HG03039 (cell line): ENCODE measurements around the gene PNN.
"Not testable (repeated sequence)": the region's sequence is repeated elsewhere in the genome, so short reads cannot be mapped to it uniquely, and the experiment has no call there.

ENCODE experiments used
- ATAC-seq: cut with Tn5 transposase; IDR thresholded peaks from one replicate; pipeline ENCODE4 v1.9.1; 2021; ENCODE audit warnings: mild to moderate bottlenecking, moderate library complexity; ENCODE audit not compliant: unreplicated experiment

PNN gene

DNA sequence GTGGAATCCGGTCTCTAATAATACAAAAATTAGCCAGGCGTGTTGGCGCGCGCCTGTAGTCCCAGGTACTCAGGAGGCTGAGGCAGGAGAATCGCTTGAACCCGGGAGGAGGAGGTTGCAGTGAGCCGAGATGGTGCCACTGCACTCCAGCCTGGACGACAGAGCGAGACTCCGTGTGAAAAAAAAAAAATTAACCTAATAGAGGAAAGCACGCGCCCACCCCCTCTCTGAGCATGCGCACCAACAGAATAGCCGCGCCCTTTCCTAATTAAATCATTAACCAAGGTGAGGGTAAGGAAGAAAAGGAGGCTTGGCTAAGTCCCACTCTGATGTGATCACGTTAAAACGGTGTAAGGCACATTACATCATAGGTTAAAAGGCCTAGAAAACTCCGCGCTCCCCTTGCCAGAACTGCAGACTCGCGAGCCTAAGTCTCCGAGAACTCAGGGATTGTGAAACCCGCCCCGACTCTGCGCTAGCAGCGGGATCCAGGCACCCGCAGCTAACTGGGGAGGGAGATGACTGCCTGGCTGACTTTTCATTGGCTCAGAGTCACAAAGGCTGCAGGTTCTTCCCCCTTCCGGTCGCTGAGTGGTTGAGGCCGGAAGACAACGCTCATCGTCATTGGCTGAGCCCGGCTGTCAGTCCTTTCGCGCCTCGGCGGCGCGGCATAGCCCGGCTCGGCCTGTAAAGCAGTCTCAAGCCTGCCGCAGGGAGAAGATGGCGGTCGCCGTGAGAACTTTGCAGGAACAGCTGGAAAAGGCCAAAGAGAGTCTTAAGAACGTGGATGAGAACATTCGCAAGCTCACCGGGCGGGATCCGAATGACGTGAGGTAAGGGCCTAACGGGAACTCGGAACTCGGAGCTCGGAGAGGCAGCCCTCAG lies at the start of gene PNN:
TSS of gene PNN (plus strand) at position 695 of the 885 bp plus-strand sequence. CDS start at position 721, 26 bp downstream.
- peak; percentile 93 for ATAC-seq

DNA sequence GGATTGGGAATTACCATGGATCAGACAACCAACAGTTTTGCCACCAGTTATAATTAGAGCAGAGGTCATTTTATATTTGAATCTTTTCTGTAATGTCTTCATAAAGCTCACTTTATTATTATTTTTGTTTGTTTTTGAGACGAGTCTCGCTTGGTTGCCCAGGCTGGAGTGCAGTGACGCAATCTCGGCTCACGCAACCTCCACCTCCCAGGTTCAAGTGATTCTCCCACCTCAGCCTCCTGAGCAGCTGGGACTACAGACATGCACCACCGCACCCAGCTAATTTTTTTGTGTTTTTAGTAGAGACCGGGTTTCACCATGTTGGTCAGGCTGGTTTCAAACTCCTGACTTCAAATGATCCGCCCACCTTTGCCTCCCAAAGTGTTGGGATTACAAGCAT lies 37.2 kb upstream of the PNN start:
- not testable (repeated sequence) for ATAC-seq

GRCh38 chr14:39138440-39138839 lies 36.6 kb upstream of the PNN start:
- ATAC-seq: no peak

- no peak for ATAC-seq
Measured at GRCh38 chr14:39140170-39140569, 34.9 kb upstream of the PNN start.

DNA sequence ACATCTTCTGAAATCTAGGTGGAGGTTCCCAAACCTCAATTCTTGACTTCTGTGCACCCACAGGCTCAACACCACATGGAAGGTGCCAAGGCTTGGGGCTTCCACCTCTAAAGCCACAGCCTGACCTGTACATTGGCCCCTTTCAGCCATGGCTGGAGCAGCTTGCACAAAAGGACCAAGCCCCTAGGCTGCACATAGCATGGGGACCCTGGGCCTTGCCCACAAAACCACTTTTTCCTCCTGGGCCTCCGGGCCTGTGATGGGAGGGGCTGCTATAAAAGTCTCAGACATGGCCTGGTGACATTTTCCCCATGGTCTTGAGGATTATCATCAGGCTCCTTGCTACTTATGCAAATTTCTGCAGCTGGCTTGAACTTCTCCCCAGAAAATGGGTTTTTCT lies 33.4 kb upstream of the PNN start:
- ATAC-seq: not testable (repeated sequence)

DNA sequence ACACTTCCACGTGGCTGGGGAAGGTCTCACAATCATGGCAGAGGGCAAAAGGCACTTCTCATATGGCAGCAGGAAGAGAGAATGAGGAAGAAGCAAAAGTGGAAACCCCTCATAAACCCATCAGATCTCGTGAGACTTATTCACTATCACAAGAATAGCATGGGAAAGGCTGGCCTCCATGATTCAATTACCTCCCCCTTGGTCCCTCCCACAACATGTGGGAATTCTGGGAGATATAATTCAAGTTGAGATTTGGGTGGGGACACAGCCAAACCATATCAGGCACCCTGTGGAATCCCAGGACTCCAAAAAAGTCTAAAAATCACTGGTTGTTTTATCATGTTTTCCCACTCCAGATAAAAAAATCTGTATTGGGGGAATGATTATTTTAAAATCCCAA lies 31.8 kb upstream of the PNN start:
- ATAC-seq: not testable (repeated sequence)

- no peak for ATAC-seq
Measured at GRCh38 chr14:39145266-39145966, 29.6 kb upstream of the PNN start.

DNA sequence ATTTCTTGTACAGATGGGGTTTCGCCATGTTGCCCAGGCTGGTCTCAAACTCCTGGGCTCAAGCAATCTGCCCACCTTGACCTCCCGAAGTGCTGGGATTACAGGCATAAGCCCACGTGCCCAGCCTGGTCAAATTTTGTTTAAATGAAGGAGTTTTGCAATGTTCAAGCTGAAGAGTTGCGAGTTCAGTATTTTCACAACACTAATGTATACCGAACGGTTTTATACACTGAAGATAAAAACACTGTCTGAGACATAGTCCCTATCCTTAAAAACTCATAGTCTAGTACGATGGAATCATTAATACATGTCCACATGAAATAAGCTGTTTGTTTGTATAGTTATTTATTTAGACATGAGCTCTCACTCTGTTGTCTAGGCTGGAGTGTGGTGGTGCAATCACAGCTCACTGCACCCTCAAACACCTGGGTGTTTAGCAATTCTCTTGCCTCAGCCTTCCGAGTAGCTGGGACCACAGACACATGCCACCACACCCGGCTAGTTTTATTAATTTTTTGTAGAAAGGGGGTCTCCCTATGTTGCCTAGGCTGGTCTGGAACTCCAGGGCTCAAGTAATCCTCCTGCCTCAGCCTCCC lies 20.4 kb upstream of the PNN start:
- no peak for ATAC-seq

DNA sequence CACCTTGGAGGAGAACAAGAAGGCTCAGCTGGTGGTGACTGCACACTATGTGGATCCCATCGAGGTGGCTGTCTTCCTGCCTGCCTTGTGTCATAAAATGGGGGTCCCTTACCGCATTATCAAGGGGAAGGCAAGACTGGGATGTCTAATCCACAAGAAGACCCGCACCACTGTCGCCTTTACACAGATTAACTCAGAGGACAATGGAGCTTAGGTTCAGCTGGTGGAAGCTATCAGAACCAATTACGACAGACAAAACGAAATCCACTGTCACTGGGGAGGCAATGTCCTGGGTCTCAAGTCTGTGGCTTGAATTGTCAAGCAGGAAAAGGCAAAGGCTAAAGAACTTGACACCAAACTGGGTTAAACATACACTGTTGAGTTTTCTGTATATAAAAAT lies 17.6 kb upstream of the PNN start:
- ATAC-seq: no peak

DNA sequence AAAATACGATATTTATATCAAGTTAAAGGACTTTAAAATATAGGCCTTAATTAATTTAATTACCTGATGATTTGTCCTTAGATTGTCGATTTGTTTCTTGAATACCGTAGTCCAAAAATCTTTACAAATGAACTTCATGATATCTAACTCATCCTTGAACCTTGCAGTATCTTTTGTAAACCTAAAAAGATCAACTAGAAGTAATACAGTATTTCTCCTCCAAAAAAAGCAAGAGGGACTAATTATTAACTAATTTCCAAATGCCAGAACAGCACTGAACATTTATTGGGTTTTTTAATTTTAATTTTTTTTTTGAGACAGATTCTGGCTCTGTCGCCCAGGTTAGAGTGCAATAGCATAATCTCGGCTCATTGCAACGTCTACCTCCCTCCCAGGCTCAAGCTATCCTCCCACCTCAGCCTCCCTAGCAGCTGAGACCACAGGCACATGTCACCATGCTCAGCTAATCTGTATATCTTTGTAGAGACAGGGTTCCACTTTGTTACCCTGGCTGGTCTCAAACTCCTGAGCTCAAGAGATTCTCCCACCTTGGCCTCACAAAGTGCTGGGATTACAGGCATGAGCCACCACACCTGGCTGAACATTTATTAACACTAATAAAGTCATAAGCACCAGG lies 16.7 kb upstream of the PNN start:
- ATAC-seq: no peak

DNA sequence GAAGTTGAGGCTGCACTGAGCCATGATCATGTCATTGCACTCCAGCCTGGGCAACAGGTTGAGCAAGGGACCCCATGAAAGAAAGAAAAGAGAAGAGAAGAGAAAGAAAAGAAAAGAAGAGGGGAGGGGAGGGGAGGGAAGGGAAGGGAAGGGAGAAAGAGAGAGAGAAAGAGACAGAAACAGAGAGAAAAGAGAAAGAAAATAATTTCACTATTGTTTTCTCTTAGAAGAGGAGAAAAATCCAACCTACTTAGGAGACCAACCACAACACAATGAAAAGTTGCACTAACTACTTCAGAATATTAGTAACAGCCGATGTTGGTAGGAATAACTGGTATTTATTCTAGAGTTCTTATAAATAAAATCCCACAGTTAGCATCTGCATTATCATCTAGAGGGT lies 14.6 kb upstream of the PNN start:
- no peak for ATAC-seq

DNA sequence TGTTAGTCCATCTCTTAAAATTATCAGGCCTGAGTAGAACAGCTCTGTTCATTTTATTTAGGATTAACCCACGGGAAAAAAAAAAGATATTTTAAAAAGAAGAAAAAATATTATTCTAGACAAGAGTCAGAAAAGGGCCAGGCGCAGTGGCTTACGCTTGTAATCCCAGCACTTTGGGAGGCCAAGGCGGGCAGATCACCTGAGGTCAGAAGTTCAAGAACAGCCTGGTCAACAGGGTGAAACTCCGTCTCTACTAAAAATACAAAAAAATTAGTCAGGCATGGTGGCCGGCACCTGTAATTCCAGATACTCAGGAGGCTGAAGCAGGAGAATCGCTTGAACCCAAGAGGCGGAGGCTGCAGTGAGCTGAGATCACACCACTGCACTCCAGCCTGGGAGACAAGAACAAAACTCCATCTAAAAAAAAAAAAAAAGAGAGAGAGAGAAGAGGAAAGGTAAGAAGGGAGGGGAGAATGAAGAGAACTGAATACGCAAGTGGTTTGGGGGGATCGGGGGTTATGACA lies 7.2 kb upstream of the PNN start:
- not testable (repeated sequence) for ATAC-seq

GRCh38 chr14:39168591-39168990 lies 6.5 kb upstream of the PNN start:
- no peak for ATAC-seq

DNA sequence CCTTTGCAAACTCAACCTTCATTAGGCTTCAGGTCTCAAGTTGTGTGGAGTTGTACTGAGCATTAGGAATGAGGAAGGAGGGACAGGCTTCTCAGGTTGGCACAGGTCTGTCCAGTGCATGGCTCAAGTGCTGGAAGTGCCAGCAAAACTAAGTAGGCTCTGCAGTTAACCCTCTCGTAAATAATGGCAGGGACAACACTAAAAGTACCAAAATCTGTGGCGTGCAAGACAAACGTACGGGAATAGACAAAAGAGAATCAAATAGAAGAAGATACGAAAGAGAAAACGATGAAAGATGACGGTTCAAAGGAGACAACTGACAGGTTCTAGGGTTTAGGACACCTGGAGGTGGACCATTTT lies 5.5 kb upstream of the PNN start:
- ATAC-seq: no peak

DNA sequence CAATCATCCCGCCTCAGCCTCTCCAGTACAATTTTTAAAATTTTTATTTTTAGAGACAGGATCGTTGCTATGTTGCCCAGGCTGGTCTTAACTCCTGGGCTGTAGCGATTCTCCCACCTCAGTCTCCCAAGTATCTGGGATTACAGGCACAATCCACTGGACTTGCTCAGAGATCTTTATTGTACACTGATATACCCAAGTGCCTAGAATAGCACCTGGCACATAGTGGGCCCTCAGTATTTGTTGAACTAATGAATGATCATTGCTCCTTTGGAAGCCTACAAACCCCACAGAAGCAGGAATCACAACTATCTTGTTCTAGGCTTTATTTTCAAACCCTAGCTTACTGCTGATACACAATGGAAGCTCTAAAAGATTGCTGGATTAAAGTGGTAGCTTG lies 1.9 kb upstream of the PNN start:
- ATAC-seq: no peak

- ATAC-seq: peak; percentile 3
Measured at GRCh38 chr14:39175445-39176262, 600 bp downstream of the PNN start.

GRCh38 chr14:39176263-39177167 lies 1.5 kb downstream of the PNN start:
- no peak for ATAC-seq

DNA sequence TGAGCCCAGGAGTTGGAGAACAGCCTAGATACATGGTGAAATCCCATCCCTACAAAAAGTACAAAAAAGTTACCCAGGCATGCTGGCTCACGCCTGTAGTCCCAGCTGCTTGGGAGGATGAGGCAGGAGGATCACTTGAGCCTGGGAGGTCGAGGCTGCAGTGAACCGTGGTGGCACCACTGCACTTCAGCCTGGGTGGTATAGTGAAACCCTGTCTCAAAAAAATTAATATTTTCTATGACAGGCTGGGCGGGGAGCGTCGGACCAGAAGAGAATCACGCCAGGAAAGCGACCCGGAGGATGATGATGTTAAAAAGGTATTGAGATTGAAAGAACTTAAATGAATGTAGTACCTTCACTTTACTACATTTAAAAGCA lies 2.1 kb downstream of the PNN start:
- ATAC-seq: no peak

DNA sequence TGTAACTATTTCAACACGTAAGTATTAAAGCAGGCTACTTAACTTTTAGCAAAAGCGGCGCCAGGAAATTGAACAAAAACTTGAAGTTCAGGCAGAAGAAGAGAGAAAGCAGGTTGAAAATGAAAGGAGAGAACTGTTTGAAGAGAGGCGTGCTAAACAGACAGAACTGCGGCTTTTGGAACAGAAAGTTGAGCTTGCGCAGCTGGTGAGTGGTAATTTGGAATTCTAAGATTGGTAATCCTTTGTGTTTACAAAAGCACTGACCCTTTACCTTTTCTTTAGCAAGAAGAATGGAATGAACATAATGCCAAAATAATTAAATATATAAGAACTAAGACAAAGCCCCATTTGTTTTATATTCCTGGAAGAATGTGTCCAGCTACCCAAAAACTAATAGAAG lies 4.0 kb downstream of the PNN start:
- ATAC-seq: no peak
